GM21447 (cell line): Measurements from ENCODE around the gene ZNF148.
"Not testable (repeated sequence)": the region's sequence is repeated elsewhere in the genome, so short reads cannot be mapped to it uniquely, and the experiment has no call there.

Experiments used
- ATAC-seq: cut with Tn5 transposase; IDR thresholded peaks from one replicate; pipeline ENCODE4 v1.9.1; 2021; ENCODE audit not compliant: unreplicated experiment

ZNF148 gene

DNA sequence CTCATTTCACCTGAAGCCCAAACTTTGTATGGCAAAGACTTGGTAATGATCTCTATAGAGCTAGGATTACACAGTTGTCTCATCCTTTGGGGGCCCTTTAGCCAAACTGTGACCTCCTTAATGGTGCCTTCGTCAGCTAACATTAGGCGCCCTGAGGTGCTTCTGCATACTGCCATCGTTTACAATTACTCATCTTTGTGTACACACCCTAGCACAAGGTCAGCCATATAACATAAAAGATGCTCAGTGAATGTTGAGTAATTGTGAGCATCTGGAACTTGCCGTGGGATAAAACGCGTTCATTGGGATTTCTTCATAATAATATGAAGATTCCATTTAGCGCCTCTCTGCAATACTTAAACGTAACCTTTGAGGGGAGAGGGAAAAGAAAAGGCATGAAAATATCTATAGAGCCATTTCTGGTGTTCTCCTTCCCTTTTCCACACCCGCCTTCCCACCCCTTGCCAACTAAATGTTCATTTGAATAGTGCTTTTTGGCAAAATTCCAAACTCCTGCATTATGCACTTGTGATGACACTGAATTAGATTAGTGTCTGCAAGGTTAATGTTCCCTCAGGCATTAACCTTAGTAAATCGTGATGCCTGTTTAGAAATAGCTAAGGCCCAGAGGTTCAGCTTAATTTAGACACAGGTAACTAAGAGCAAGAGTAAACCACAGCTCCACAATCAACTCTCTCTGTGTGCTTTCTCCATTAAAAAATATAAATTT is 990 bp upstream of the ZNF148 start:
- ATAC-seq, result no peak

DNA sequence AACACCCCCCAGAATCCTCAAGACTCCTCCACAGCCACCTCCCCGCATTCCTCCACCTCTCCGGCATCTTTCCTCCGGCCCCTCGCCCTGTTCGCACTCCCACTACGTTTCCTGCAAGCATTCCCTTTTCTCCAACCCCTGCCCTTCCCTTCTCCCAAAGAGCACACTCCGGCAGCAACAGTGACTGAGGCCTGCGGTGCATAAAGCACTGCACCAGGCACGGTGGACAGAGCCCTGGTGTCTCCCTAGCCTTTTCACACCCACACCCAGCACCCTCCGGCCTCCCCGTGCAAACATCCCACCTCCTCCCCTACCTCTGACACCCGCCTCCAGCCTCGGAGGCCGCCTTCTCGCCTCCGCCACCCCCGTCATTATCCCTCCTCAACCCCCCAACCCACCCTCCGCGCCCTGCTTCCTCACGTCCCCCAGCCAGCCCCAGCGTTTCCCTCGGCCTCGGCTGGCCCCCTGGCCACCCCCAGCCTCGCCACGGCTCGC is 577 bp downstream of the ZNF148 start:
- peak; percentile 28 for ATAC-seq

DNA sequence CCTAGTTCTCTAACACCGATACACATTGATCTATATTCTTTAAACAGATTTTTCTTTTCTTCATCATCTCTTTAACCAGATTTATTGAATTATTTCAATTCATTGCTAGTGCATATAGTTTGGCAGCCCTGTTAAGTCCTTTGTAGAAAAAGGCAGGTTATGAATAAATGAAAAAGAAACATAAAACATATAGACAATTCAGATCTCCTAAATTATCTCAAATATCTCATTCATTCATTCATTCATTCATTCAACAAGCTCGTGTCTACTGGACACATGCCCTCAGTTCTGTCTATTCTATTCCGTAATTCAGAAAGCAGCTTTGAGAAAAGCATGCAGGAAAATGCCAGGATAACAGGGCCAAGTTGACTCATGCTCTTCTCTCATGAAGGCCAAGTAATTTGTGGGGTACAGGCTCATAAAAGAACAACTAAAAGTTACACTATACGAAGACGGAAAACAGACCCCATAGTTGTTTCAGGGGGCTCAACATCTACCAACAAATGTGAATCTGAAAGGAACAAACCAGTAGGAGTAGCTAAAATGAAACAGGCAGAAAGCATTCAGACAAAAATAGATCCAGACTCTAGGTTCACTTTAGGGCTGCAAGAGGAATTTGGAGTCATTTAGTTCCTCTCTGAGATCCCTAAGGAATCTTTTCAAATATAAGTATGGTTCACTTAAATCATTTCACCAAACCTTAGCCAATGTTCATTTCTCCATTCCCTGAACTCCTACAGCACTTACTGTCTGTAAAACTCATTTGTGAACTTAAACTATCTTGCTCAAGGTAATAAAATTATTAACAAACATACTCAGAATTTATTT is 7.5 kb downstream of the ZNF148 start:
- no peak for ATAC-seq

DNA sequence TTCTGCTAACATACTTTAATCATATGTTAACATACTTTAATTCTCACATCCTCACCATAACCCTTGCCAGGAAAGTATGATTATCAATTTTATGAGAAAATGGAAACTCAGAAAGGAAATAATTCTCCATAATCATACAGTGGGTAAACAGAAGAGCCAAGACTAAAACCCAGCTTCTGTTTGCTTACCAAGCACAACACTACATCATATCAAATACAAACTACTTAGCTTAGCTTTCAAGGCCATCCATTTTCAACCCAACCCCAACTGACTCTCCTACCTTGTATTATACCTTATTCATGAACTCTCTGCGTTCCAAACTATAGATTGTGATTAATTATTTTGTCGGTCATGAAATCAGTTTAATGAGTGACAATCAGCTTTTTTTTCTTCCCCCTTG is 9.0 kb downstream of the ZNF148 start:
- ATAC-seq, result no peak

GRCh38 chr3:125359700-125360099 is 15.4 kb downstream of the ZNF148 start:
- ATAC-seq, result no peak

- ATAC-seq, result no peak
These were observed 16.2 kb downstream of the ZNF148 start for GRCh38 chr3:125358923-125359322.

DNA sequence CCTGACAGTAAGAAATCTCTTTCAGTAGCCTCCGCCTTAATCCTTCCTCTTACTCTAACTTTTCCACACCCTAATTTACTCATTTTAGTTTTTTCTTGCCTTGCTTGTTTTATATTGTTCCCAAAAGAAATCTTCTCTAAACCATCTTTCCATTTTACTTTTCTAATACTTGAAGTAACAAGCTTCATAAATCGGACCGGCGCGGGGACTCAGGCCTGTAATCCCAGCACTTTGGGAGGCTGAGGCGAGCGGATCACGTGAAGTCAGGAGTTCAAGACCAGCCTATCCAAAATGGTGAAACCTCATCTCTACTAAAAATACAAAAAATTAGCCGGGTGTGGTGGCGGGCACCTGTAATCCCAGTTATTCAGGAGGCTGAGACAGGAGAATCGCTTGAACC is 17.3 kb downstream of the ZNF148 start:
- ATAC-seq, result no peak

DNA sequence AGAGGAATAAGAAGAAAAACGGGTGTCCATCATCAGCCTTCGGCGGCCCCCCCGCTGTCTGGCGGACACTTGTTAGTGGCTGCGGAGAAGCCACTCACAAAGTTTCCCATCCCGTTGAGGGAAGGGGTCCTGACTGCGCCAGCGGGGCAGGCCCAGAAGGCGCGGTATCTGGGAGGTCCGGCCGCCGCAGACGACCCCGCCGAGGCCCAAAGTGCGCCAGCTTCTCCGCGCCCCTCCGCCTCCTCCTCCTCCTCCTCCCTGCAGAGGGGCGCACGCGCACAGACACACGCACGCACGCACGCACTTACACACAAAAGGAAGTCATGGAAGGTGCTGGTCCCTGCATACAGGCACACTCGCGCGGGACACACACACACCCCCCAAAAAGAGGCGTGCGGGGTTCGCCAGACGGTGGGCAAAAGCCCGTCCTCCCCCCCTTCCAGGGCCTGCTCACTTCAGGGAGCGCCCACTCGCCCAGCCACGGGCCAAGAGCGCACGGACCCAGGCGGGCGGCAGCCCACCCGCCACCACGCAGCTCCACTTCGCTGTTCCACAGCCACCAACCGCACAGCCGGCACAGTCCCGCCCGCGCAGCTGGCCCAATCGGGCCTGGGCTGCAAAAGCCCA is 18.0 kb downstream of the ZNF148 start:
- peak; percentile 73 for ATAC-seq

DNA sequence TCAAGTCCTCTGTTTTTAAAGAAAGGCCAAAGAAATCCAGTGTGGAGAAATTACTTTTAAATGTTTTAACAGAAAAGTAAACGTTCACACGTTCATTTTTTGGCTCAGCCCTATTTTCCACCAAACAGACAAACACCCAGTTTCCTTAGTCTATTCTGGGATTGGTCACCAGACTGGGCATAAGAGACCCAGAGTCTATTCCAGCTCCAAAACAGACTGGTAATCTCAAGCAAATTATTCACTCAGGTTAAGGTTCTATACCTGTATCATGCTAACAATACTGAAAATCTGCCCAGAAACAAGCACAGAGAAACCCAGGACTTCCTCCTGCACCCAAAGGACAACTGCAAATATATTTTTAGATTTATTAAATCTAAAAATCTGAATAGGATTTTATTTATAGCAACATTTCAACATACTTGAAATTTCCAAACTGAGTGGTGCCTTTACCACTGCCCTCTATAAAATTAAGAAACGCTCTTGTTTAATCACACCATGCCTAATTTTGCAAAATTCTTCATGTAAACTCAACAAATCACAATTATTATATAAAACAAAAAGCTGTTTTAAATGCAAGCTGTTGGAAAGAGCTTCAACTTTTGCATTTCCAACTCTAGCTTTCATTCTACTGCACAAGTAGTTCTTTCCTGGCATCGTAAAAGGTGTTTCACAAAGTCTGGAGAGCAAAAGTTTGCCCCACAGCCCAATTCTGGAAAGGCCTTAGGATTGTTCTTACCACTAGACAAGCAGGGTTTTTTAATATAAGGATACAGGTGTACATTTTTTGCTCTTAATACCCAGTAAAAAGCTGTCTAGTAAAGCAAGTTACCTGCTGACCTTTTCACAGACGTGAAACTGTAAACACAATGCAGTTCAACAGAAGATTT is 18.7 kb downstream of the ZNF148 start:
- ATAC-seq, result peak; percentile 13

- no peak for ATAC-seq
These were observed 21.5 kb downstream of the ZNF148 start for GRCh38 chr3:125353659-125354058.

DNA sequence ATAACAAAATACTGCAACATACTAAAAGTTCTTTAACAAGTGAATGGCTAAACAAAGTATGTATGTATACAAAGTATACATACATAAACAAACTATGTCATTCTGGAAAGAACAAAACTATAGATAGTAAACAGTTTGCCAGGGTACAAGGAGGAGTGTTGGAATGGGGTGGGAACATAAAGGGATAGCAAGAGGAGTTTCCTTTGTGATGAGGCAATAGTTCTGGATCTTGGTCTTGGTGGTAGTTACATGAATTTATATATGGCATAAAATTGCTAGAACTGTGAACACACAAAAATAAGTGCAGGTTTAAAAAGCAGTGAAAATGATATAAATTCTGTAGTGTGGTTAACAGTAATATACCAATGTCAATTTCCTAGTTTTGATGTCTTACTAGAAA is 22.0 kb downstream of the ZNF148 start:
- ATAC-seq, result no peak

DNA sequence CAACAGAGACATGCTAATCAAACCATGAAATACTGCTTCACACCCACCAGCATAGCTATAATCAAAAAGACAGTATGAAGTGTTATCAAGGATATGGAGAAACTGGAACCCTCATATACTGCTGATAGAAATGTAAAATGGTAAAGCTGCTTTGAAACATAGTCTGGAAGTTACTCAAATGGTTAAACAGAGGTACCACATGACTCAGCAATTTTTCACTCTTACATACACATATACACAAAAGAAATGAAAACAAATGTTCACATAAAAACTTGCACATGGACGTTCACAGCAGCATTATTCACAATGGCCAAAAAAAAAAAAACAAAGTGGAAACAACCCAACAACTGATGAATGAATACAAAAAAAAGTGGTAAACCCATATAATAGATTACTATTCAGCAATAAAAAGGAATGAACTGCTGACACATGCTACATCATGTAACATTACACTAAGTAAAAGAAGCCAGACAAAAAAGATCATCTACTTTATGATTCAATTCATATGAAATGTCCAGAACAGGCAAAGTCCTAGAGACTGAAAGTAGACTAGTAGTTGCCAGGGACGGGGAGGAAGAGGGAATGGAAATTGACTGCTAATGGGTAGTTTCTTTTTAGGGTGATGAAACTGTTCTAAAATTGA is 23.2 kb downstream of the ZNF148 start:
- ATAC-seq, result no peak

DNA sequence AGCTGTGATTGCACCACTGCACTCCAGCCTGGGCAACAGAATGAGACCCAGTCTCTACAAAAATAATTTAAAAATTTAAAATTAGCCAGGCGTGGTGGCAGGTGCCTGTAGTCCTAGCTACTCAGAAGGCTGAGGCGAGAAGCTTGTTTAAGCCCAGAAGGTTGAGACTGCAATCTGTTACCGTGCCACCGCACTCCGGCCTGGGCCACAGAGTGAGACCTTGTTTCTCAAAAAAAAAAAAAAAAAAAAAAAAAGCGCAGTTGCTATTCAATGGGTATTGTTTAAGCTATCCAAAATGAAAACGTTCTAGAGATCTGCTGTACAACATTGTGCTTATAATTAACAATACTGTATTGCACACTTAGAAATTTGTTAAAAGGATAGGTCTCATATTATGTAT is 24.0 kb downstream of the ZNF148 start:
- no peak for ATAC-seq

- ATAC-seq, result no peak
These were observed 24.5 kb downstream of the ZNF148 start for GRCh38 chr3:125350597-125350996.

DNA sequence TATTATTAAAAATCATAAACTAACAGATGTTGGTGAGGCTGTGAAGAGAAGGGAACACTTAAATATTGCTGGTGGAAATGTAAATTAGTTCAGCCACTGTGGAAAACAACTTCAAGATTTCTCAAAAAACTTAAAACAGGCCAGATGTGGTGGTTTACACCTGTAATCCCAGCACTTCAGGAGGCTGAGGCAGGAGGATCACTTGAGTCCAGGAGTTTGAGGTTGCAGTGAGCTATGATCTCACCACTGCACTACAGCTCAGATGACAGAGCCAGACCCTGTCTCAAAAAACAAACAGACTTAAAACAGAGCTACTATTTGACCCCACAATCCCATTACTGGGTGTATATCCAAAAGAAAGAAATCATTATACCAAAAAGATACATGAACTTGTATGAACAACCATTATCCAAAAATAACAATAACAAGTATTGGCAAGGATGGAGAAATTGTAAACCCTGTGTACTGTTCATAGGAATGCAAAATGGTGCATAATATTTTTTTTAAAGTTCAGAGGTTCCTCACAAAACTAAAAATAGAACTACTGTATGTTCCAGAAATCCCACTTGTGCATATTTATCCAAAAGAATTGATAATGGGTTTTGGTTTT is 25.5 kb downstream of the ZNF148 start:
- no peak for ATAC-seq

DNA sequence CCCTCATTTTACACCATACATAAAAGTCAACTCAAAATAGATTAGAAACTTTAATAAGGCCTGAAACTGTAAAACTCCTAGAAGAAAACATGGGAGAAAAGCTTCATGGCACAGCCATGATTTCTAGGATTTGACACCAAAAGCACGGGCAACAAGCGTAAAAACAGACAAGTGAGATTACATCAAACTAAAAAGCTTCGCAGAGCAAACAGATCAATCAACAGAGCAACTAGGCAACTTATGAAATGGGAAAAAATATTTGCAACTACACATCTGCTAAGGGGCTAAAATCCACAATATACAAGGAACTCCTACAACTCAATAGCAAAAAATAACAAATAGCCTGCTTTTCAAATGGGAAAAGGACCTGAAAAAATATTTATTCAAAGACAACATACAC is 26.1 kb downstream of the ZNF148 start:
- no peak for ATAC-seq

DNA sequence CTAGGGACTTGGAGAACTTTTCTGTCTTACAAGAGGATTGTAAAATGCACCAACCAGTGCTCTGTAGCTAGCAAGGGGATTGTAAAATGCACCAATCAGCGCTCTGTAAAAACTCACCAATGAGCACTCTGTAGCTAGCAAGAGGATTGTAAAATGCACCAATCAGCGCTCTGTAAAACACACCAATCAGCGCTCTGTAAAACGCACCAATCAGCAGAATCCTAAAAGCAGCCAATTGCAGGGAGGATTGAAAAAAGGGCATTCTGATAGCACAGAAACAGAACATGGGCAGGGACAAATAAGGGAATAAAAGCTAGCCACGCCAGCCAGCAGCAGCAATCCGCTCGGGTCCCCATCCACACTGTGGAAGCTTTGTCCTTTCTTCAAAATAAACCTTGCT is 31.8 kb downstream of the ZNF148 start:
- ATAC-seq, result not testable (repeated sequence)

- no peak for ATAC-seq
These were observed 35.0 kb downstream of the ZNF148 start for GRCh38 chr3:125340121-125340520.

DNA sequence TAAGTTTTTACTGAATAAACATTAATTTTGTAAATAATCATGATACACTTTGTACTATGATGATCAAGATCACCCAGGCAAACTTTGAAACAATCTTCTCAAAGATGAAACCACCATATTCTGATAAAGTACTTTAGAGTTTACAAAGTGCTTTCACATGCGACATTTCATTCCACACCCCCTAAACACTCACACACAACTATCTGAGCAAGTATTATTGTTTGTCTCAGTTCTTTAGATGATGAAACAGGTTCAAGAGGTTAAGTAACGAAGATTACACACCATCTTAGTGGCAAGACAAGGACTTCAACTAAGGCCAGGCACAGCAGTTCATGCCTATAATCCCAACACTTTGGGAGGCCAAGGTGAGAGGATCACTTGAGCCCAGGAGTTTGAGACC is 37.6 kb downstream of the ZNF148 start:
- no peak for ATAC-seq
